Panc1 (cell line): ENCODE measurements around the gene KLF5. TPM values are rescaled to one million over a fixed set of nuclear protein-coding genes. Genes with fewer than 3 reads are reported as not detected.

Source experiments
- ATAC-seq: fragments of 200-7000 bp; cut with Tn5 transposase; 2 replicates; pipeline ENCODE4 v1.9.1; 2020; ENCODE audit warnings: mild to moderate bottlenecking, moderate library complexity
- BruUV-seq: library from RNA; stranded (reverse); fragments of 400-500 nt; replicated peaks from 2 replicates; lab custom pipeline; 2021; lab: Mats Ljungman, UMichigan
- CTCF ChIA-PET: fragments of 300-600 bp; sonication (Branson Sonifier 250); formaldehyde crosslinking; loops from one replicate; lab custom pipeline; 2022; ENCODE audit warnings: antibody characterized with exemption; lab: Charles Lee
- POLR2A ChIA-PET: fragments of 300-600 bp; sonication (Branson Sonifier 250); formaldehyde crosslinking; loops from one replicate; lab custom pipeline; 2022; ENCODE audit warnings: antibody characterized with exemption; lab: Charles Lee
- DNase-seq: peaks from one replicate; pipeline ENCODE4 v3.0.0-alpha.2; 2010; ENCODE audit warnings: low read depth, low spot score
- H3K27ac ChIP-seq: 2 replicates; pipeline ENCODE4 v1.5.1; 2011; ENCODE audit warnings: mild to moderate bottlenecking, low read length, inconsistent platforms
- H3K27me3 ChIP-seq: fragments of 200-500 bp; sonication (Bioruptor generic); 2 replicates; pipeline ENCODE4 v1.6.0; 2014; ENCODE audit warnings: low read length, inconsistent platforms; ENCODE audit not compliant: control insufficient read depth, insufficient read depth
- H3K36me3 ChIP-seq: fragments of 200-500 bp; sonication (Bioruptor generic); 2 replicates; pipeline ENCODE4 v1.5.1; 2014; ENCODE audit warnings: inconsistent platforms, mild to moderate bottlenecking, low read length, moderate library complexity; ENCODE audit not compliant: control insufficient read depth, insufficient read depth
- H3K4me1 ChIP-seq: 2 replicates; pipeline ENCODE4 v1.5.1; 2011; ENCODE audit warnings: inconsistent platforms, mild to moderate bottlenecking, low read length, moderate library complexity; ENCODE audit not compliant: control insufficient read depth, insufficient read depth
- H3K4me3 ChIP-seq, 2 experiments: 2 replicates each; pipeline ENCODE4 v1.5.1; 2011 to 2012; ENCODE audit warnings: low read depth in 2 of 2, low read length in 2 of 2, mild to moderate bottlenecking in 2 of 2, inconsistent platforms in 1 of 2, moderate library complexity in 1 of 2
- H3K9me3 ChIP-seq: fragments of 200-500 bp; sonication (Bioruptor generic); 2 replicates; pipeline ENCODE4 v1.5.1; 2014; ENCODE audit warnings: low read depth, mild to moderate bottlenecking, inconsistent platforms, low read length, moderate library complexity; ENCODE audit not compliant: control insufficient read depth, insufficient read depth
- POLR2AphosphoS5 ChIP-seq: IDR thresholded peaks from 2 replicates; pipeline ENCODE4 v1.6.1; 2012; ENCODE audit warnings: mild to moderate bottlenecking, low read depth, low read length, moderate library complexity
- SIN3A ChIP-seq: IDR thresholded peaks from 2 replicates; pipeline ENCODE4 v1.6.1; 2012; ENCODE audit warnings: low read depth, mild to moderate bottlenecking, low read length, moderate library complexity, borderline replicate concordance; ENCODE audit not compliant: insufficient read depth
- TCF7L2 ChIP-seq: IDR thresholded peaks from 2 replicates; pipeline ENCODE4 v1.6.1; 2011; ENCODE audit warnings: mild to moderate bottlenecking, low read depth, low read length, inconsistent platforms
- in situ Hi-C: cut with HindIII; loops from 2 replicates; pipeline ENCODE4 v1.10.0; 2016; ENCODE audit warnings: low sequenced_read_pairs, low pct_unique_long_range_greater_than_20kb
- intact Hi-C: fragments of 100-400 bp; cut with micrococcal nuclease; formaldehyde crosslinking; loops from one replicate; pipeline ENCODE4 v1.10.0; 2022; ENCODE audit not compliant: unreplicated experiment
- total RNA-seq: library from RNA; stranded (reverse); gene quantifications from one replicate; pipeline ENCODE4 v1.2.1, GENCODE V29; 2021; ENCODE audit not compliant: unreplicated experiment
- TF ChIP-seq, protein P1 (sequence below): fragments of 450-650 bp; IDR thresholded peaks from 2 replicates; pipeline ENCODE4 v1.5.1; 2017; ENCODE audit warnings: mild to moderate bottlenecking
- TF ChIP-seq, protein P2 (sequence below), 2 experiments: IDR thresholded peaks; 2 replicates each; pipeline ENCODE4 v1.6.1; 2011 to 2012; ENCODE audit warnings: low read depth in 2 of 2, control low read depth in 1 of 2, low read length in 1 of 2, mild to moderate bottlenecking in 1 of 2, moderate library complexity in 1 of 2; ENCODE audit not compliant: insufficient read depth in 1 of 2

The KLF5 gene
- total RNA-seq, 1 experiment from 2014 or later, result 1.5 TPM

DNA sequence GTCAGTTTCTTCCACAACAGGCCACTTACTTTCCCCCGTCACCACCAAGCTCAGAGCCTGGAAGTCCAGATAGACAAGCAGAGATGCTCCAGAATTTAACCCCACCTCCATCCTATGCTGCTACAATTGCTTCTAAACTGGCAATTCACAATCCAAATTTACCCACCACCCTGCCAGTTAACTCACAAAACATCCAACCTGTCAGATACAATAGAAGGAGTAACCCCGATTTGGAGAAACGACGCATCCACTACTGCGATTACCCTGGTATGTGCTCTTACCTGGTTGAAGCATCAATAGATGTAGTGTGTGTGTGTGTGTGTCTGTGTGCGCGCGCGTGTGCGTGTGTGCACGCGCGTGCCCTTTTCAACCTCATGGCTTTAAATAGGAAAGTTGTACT lies 3.7 kb downstream of the KLF5 start:
- intact Hi-C loops, result no loop called here
- Histone ChIP-seq H3K27ac (no peak overlapping the region), H3K27me3 (peaks cover 2% of the 10 kb centered on the region; the same call in 1 of the 2 replicates), H3K36me3 (peaks cover 2% of the 10 kb centered on the region; the same call in 1 of the 2 replicates), H3K4me1 (peaks cover 6% of the 10 kb centered on the region), H3K4me3 (no peak overlapping the region), H3K9me3 (no peaks in the 10 kb centered on the region)
- ChIA-PET POLR2A (no interaction called here), CTCF (no interaction called here)
- no peak for ATAC-seq
- TF ChIP-seq SIN3A (no peak), TCF7L2 (no peak), POLR2AphosphoS5 (no peak)
- TF ChIP-seq, protein P1, sequence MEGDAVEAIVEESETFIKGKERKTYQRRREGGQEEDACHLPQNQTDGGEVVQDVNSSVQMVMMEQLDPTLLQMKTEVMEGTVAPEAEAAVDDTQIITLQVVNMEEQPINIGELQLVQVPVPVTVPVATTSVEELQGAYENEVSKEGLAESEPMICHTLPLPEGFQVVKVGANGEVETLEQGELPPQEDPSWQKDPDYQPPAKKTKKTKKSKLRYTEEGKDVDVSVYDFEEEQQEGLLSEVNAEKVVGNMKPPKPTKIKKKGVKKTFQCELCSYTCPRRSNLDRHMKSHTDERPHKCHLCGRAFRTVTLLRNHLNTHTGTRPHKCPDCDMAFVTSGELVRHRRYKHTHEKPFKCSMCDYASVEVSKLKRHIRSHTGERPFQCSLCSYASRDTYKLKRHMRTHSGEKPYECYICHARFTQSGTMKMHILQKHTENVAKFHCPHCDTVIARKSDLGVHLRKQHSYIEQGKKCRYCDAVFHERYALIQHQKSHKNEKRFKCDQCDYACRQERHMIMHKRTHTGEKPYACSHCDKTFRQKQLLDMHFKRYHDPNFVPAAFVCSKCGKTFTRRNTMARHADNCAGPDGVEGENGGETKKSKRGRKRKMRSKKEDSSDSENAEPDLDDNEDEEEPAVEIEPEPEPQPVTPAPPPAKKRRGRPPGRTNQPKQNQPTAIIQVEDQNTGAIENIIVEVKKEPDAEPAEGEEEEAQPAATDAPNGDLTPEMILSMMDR, result no peak
- TF ChIP-seq, protein P2, sequence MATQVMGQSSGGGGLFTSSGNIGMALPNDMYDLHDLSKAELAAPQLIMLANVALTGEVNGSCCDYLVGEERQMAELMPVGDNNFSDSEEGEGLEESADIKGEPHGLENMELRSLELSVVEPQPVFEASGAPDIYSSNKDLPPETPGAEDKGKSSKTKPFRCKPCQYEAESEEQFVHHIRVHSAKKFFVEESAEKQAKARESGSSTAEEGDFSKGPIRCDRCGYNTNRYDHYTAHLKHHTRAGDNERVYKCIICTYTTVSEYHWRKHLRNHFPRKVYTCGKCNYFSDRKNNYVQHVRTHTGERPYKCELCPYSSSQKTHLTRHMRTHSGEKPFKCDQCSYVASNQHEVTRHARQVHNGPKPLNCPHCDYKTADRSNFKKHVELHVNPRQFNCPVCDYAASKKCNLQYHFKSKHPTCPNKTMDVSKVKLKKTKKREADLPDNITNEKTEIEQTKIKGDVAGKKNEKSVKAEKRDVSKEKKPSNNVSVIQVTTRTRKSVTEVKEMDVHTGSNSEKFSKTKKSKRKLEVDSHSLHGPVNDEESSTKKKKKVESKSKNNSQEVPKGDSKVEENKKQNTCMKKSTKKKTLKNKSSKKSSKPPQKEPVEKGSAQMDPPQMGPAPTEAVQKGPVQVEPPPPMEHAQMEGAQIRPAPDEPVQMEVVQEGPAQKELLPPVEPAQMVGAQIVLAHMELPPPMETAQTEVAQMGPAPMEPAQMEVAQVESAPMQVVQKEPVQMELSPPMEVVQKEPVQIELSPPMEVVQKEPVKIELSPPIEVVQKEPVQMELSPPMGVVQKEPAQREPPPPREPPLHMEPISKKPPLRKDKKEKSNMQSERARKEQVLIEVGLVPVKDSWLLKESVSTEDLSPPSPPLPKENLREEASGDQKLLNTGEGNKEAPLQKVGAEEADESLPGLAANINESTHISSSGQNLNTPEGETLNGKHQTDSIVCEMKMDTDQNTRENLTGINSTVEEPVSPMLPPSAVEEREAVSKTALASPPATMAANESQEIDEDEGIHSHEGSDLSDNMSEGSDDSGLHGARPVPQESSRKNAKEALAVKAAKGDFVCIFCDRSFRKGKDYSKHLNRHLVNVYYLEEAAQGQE (IDR thresholded peaks at IDR 0.05; ENCODE audit: insufficient read depth in 1 of 2, low read depth in 2 of 2, low read length in 1 of 2), result no peak
- in situ Hi-C loops, result no loop called here
- BruUV-seq, result no TSS peak
- DNase-seq, result no peak

DNA sequence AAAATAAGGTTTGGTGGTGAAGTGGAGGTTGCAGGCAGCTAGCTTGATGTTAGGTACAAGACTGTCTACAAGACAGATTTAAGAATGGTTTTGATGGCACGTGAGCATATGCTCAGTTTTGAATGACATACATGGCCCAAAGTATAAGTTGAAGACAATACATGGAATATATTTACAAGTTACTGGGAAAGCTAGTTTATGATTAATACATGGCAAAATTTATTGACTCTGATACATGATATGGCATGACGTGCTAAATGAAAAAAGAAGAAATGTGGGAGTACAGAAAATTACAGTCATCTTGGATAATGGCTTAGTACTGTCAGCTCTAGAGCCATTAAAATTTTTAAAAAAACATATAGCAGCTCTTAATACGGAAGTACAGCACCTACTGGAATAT lies 4.4 kb downstream of the KLF5 start:
- intact Hi-C loops, result no loop called here
- POLR2A ChIA-PET, result no interaction called here
- no TSS peak for BruUV-seq
- no peak overlapping the region for H3K27ac ChIP-seq
- ATAC-seq (no peak), DNase-seq (no peak)
- no peak overlapping the region for H3K4me3 ChIP-seq
- peaks cover 2% of the 10 kb centered on the region; the same call in 1 of the 2 replicates for H3K36me3 ChIP-seq
- CTCF ChIA-PET, result no interaction called here
- no peaks in the 10 kb centered on the region for H3K27me3 ChIP-seq
- peaks cover 2% of the 10 kb centered on the region for H3K4me1 ChIP-seq
- H3K9me3 ChIP-seq, result no peaks in the 10 kb centered on the region
- TF ChIP-seq, protein P1, result no peak
- TF ChIP-seq TCF7L2, result no peak
- TF ChIP-seq SIN3A, result no peak
- in situ Hi-C loops, result no loop called here
